Globus pallidus (tissue), 1 donor: ENCODE results near the gene KCNIP3.
"Not testable (repeated sequence)": the region's sequence is repeated elsewhere in the genome, so short reads cannot be mapped to it uniquely, and the experiment has no call there.

Experiments
- DNase-seq: peaks from one replicate; pipeline ENCODE4 v3.0.0-alpha.2; 2015; ENCODE audit warnings: low spot score

KCNIP3 gene

GRCh38 chr2:95348609-95349567 is 51.7 kb downstream of the KCNIP3 start:
- no peak for DNase-seq

- no peak for DNase-seq
Measured at GRCh38 chr2:95349568-95350322, 52.6 kb downstream of the KCNIP3 start.

GRCh38 chr2:95350368-95350767 is 53.2 kb downstream of the KCNIP3 start:
- no peak for DNase-seq

GRCh38 chr2:95350774-95351597 is 53.8 kb downstream of the KCNIP3 start:
- no peak for DNase-seq

- no peak for DNase-seq
Measured at GRCh38 chr2:95351598-95351915, 54.4 kb downstream of the KCNIP3 start.

GRCh38 chr2:95352310-95353054 is 55.3 kb downstream of the KCNIP3 start:
- DNase-seq, result no peak

- no peak for DNase-seq
Measured at GRCh38 chr2:95353055-95353575, 56.0 kb downstream of the KCNIP3 start.

GRCh38 chr2:95353613-95354468 is 56.7 kb downstream of the KCNIP3 start:
- DNase-seq, result no peak

- no peak for DNase-seq
Measured at GRCh38 chr2:95354469-95354901, 57.3 kb downstream of the KCNIP3 start.

- DNase-seq, result no peak
Measured at GRCh38 chr2:95354925-95355324, 57.8 kb downstream of the KCNIP3 start.

GRCh38 chr2:95355486-95355885 is 58.3 kb downstream of the KCNIP3 start:
- DNase-seq, result not testable (repeated sequence)

GRCh38 chr2:95356821-95357700 is 59.9 kb downstream of the KCNIP3 start:
- no peak for DNase-seq

GRCh38 chr2:95357717-95358280 is 60.7 kb downstream of the KCNIP3 start:
- no peak for DNase-seq

- DNase-seq, result no peak
Measured at GRCh38 chr2:95359031-95359430, 61.9 kb downstream of the KCNIP3 start.

GRCh38 chr2:95359501-95359930 is 62.4 kb downstream of the KCNIP3 start:
- DNase-seq, result no peak

GRCh38 chr2:95361216-95361980 is 64.3 kb downstream of the KCNIP3 start:
- no peak for DNase-seq

- DNase-seq, result no peak
Measured at GRCh38 chr2:95362486-95362885, 65.3 kb downstream of the KCNIP3 start.

- no peak for DNase-seq
Measured at GRCh38 chr2:95366514-95366913, 69.4 kb downstream of the KCNIP3 start.
